ENCODE results near the gene SLC49A3.
"Not testable (repeated sequence)": the region's sequence is repeated elsewhere in the genome, so short reads cannot be mapped to it uniquely, and the experiment has no call there.

Gene SLC49A3

DNA sequence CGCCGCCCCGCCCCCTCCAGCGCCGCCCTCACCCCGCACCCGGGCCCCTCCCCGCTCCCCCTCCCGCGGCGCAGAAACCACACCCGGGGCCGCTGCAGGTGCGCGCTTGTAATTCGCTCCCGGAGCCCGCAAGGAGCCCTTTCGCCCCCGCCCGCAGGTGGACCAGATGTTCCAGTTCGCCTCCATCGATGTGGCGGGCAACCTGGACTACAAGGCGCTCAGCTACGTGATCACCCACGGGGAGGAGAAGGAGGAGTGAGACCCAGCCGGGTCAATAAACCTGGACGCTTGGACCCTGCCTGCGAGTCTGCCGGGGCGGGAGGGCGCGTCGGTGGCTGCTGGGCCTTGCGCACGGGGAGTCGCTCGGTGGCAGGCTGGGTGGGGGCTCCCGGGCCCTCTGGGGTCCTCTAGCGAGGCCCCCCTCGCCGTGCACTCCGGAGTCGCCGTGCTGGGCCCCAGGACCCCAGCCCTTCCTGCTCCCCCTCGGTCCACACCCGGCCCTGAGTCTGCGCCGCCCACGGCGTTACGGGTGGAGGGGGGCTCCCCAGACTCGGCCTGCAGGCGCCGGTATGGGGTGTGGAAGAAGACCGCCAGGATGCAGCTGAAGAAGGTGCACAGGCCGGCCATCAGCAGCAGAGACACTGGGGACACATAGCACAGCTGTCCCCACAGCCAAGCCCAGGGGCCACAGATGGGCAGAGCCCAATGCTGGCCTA is 7.1 kb downstream of the SLC49A3 start:
- no peak for DNase-seq (ENCODE audit: low read depth in 2 of 2)

DNA sequence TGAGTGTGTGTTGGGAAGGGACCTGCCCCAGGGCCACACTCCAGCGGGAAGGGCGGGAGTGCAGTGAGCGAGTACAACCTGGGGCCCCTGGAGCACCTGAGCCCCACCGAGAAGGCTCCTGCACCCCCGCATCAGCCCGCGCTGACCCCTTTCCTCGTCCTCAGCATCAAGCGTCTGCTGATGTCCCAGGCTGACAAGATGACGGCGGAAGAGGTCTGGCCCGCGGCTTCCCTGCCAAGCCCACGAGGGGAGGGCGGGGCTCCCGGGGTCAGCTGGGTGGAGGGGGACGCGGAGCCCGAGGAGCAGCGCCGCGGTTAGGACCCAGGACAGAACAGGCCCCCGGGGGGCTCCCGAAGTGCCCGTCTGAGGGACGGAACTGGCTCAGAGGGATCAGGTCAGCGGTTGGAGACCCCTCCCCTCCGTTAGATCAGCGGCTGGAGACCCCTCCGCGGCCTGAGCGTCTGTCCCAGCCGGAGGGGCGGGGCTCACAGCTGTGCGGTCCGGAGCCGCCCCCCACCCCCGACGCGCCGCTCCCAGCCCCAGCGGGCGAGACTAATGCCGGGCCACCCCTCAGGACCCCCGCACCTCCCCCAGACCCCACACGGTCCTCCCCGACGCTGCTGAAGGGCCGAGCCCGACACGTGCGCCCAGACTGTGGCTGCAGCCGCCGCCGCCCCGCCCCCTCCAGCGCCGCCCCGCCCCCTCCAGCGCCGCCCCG is 7.9 kb downstream of the SLC49A3 start:
- no peak for DNase-seq (ENCODE audit: low read depth in 2 of 2)

DNA sequence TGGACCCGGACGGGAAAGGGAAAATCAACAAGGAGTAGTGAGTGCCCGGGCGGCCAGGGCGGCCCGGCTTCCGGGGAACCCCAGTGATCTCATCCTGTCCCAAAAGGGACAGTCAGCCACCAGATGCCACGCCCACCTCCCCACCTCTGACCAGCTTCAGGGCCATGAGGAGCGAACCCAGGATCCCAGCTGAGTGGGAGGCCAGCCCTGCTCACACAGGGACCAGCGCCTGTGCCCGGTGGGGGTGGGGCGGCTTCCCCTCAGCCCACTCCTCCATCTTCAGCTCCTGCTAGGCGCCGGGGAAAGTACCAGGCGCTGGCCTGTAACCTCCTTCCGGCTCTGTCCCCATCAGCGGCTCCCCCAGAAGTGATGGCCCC is 8.4 kb downstream of the SLC49A3 start:
- no peak for DNase-seq (ENCODE audit: low read depth in 2 of 2)

DNA sequence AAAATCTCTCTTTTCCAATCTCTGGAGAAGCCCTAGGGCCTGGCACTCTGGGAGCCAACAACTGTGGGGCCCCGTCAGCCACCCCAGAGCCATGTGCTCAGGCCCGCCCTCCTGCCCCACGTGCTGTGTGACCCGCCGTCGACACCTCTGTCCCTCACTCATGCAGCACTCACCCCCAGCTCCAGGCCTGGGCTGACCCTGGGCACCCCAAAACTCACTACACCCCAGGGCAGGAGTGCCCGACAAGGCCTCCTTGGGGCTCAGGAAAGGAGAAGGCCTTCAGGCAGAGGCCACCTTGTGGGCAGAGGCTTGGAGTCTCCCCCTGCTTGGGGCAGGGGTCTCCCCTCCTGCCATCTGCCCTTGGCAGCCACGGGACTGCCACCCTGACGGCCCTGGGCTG is 8.9 kb downstream of the SLC49A3 start:
- no peak for DNase-seq (ENCODE audit: low read depth in 2 of 2)

DNA sequence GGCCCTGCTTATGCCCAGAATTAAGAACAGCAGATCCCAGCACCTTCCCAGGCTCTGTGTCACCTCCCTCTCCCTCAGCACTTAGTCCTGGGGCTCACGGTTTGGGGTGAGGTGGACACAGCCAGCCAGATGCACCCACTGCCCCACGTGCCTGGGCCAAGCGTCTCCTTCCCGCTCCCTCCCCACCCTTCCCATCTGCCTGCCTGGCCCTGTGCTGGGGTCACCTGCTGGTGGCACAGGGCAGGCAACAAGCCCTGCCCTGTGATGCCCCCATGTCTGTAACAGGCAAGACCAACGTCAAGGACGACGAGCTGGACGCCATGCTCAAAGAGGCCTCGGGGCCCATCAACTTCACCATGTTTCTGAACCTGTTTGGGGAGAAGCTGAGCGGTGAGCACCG is 9.3 kb downstream of the SLC49A3 start:
- no peak for DNase-seq (ENCODE audit: low read depth in 2 of 2)

DNA sequence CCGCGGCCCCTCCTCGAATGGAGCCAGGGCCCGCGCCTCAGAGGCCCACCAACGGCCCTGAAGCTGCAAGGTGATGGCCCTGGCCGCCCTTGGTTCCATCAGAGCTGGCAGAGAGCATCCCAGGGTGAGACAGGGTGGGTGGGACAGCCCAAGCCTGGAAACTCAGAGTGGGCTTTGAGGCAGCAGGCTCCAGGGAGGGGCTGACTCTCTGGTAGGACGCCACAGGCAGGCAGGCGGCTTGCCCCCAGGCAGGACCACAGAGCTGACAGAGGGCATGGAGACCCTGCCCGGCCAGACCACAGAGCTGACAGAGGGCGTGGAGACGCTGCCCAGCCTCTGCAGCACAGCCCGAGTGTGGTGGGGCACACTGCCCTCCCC is 9.9 kb downstream of the SLC49A3 start:
- no peak for DNase-seq (ENCODE audit: low read depth in 2 of 2)

DNA sequence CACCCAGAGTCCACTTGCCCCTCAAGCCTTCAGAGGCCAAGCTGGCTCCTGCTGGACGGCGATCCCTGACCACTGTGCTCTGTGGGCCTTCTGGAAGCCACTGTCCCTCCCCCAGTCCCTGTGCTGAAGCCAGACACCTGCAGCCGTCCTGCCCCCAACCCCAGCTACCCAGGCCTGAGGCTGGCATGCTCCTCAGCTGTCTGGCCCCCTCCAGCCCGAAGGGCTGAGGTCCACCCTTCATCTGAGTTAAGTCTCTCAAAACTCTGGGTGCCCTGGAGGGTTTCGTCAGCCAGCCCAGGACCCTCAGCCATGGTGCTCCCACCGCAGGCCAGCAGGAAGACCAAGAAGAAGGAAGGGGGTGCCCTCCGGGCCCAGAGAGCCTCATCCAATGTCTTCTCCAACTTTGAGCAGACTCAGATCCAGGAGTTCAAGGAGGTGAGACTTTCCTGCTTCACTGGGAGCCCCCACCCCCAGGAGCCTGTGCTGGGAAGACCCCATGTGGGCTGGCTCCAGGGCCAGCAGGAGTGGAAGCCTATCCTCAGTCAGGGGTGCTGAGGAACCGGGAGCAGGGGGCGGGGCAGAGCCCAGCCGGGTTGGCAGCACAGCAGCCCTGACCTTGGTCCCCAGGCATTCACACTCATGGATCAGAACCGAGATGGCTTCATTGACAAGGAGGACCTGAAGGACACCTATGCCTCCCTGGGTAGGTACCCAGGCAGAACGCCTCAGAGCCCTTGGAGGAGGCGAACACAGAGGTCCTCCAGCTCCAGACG is 10.4 kb downstream of the SLC49A3 start:
- no peak for DNase-seq (ENCODE audit: low read depth in 2 of 2)

DNA sequence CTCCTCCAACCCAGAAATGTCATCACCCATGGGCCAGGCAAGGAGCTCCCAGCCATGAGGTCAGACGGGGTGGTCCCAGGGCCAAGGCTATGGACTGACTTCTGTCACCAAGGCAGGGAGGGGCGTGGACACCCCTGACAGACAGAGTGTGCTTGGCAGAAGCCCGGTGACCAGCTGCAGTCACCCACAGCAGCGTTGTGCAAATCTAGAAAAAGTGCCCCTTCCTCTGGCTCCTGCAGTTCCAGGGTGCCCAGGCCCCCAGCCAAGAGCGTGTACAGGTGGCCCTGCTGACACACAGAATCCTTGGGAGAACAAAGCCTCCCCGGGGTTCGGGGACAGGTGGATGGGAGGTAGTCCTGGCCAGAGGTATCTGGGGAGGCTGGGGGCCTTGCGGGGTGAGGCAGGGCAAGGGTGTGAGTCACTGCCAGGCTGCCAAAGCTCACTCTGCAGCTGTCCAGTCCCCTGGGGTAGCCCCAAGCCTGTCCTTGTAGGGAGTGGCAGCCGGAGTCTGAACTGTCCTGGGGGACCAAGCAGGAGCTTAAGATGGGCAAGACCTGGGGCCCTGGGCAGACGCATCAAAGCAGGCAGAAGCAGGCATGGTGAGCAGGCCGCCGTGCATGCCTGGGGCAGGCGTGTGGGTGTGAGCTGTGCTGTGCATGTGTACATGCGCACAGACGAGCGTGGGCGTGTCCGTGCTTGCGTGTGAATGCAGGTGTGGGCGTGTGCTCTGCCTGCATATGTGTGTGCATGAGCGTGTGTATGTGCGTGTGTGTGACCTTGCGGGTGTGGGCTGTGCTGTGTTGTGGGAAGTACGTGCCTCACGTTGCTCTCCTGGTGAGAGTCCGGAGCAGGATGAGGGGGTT is 11.3 kb downstream of the SLC49A3 start:
- DNase-seq (ENCODE audit: low read depth in 2 of 2), result no peak

DNA sequence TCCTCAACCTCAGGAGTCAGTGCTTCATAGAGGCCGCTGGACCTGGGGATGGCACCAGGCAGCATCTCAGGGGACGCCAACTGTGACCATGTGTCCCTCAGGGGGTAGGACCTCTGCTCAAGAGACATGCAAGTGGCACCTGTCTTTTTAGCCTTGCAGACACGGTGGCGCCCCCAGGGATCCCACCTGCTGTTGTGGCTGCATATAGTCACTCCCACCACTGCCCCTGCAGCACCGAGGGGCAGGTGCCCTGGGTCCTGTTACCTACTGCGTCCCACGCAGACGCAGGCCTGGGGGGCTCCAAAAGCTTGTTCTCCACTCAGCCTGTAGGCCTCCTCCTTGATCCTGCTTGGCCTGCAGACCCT is 12.1 kb downstream of the SLC49A3 start:
- no peak for DNase-seq (ENCODE audit: low read depth in 2 of 2)

DNA sequence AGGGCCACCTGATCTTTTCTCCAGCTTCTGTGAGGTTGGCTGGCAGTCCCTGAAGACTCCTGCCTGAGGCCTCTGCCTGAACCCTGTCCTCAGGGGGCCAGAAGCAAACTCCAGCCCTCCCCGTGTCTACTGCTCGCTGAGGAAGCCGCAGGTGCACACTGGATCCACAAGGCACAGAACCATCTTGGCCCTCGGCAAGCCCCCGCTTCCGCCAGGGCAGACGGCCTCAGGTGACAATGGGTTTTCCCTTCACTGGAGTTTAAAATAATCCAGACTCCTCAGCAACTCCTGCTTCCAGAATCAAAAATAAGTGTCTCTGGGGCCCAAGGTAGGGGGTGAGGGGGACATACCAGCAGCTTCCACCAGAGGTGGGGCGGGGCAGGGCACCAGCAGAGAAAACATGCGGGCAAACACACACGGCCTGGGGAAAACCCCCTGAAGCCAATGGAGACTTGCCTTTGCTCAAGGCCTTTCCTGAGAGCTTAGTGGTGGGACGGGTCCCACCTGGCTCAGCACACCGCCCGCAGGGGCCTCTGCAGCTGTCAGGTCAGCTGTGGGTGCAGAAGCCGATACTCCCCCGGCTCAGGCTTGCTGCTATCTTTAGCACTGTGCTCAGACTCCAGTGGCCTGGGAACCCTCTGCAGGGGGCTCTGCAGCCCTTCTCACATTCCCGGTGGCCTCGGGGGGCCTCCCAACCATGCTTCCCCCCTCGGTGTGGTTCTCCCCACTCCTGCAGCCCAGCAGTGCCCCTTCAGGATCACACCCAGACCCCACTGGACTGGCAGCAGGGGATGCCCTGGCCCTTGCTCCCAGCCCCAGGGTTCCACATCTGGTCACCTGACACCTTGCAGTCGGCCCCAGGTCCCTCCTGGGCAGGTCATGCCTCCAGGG is 12.7 kb downstream of the SLC49A3 start:
- no peak for DNase-seq (ENCODE audit: low read depth in 2 of 2)

DNA sequence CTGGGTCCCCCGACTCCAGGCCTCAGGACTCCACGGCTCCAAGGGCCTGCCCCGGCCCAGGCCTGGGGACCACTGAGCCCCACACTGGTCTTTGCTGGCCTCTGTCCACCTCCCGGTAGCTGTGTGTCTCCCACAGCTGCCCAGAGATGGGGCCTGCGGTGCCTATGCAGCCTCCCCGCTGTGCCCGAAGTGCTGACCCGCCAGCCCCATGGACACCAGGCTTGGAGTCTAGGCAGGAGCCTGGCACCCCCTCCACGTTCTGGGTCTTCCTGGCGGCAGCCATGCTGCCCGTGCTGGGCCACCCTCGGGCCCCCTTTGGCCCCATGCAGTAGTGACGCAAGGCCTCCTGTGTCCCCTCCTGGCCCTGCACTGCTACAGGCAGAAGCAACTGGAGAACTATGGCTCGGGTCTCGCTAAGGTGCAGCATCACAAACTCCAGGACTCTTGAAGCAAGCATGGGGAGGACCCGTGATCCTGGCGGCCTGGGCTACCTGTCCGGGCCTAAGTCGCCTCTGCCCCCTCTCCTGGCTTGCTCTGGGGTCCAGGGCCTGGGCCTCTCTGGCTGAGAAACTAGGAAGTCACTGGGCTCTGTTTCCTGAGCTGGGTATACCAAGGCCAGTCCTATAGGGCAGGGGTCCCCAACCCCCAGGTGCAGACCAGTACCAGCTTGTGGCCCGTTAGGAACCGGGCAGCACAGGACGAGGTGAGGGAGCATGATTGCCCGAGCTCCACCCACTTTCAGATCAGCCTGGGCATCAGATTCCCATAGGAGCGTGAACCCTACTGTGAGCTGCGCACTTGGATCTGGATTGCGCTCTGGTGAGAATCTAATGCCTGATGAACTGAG is 13.7 kb downstream of the SLC49A3 start:
- no peak for DNase-seq (ENCODE audit: low read depth in 2 of 2)

DNA sequence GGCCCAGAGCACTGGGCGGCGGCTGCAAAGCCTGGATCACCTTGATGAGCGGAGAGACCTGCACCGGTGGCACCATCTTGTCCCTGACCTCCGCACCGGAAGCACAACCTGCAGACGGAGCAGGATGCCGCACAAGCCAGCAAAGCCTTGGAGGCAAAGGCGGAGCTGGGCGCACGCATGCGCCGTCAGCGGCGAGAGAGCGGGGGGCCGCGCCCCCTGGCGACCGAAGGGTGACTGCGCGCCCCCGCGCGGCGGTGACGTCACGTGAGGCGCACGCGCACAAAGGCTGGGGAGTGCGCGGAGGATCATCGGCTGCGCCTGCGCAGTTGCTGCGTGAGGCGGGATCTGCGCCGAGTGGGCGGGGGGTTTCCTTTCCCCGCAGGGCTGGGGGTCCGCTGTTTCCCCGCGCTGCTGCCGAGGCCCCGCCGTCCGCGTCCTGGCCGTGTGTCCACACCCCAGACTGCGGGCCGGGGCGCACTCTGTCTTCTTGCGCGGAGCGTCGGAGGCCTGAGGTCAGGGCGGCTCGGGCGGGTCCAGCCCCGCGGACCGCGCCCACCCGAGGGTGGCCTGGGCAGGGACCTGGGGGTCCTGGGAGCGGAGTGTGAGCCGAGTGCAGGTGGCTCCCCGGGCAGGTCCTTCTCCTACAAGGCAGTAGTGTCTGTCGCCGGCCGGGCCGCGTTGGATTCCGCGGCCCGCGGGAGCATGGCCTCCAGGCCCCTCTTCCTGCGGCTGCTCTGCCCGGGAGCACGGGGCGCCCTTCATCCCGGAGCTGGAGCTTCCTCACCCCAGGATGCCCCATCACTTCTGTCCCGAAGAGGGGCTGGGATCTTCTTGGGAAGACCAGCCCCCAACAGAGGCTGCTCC is 14.5 kb downstream of the SLC49A3 start, which contains the start of the genes ATP5ME and MYL5:
Gene ATP5ME (minus strand): TSS at position 105 of the 864 bp plus-strand sequence. CDS start 29 bp downstream, at position 76.
Gene MYL5 (plus strand): TSS at position 371 of the 864 bp plus-strand sequence. CDS start 3,485 bp downstream, outside the sequence.
- DNase-seq (ENCODE audit: low read depth in 2 of 2), result peak; percentile 88 to 89

DNA sequence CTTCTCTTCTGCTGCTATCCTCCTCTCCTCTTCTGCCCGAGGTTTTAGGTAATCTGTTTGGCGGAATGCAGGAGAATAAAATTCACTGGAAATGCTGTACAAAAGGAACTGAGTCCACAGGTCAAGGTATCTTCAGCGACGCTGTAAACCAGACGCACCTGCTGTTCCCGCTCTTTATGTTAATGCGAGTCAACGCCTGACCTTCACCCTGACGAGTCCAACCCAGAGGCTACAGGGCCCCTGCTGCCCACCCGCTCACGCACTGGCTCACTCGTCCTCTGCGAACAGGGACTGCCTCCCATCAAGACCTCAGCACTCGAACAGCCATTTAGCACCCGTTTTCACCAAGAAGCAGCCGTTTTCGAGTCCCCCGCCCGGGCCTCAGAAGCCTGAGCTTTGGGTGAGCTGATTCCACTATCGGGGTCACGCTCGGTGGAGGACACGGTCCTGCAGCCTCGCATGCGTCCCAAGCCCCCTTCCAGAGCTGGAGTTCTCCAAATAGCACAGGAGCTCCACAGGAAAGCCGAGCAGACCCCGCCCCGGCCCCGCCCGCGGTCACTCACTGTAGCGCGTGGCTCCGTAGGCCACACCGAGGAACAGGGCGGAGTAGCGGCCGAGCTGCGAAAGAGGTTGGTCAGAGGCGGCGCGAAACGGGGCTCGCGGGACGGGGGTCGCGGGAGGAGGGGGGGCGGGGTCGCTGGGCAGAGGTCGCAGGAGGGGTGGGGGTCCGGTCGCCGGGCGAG is 15.4 kb downstream of the SLC49A3 start:
- DNase-seq (ENCODE audit: low read depth in 2 of 2), result no peak

DNA sequence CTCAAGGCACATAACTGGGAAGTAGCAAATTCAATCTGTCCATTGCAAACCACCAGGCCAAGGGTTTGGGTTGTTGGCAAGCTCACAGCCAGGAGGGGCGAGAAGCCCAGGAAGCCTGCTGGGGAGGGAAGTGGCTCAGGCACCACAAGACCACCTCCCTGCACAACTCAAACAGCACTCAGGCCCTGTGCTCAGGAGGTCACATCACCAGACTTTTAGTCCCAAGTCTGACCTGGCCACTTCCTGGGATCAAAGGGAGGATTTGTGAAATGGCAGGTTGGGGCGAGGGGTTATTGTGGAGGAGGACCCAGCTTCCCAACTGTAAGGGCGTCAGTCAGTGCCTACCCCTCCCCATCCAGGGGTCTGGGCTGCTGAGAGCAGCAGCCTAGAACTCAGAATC is 17.2 kb downstream of the SLC49A3 start:
- DNase-seq (ENCODE audit: low read depth in 2 of 2), result no peak

DNA sequence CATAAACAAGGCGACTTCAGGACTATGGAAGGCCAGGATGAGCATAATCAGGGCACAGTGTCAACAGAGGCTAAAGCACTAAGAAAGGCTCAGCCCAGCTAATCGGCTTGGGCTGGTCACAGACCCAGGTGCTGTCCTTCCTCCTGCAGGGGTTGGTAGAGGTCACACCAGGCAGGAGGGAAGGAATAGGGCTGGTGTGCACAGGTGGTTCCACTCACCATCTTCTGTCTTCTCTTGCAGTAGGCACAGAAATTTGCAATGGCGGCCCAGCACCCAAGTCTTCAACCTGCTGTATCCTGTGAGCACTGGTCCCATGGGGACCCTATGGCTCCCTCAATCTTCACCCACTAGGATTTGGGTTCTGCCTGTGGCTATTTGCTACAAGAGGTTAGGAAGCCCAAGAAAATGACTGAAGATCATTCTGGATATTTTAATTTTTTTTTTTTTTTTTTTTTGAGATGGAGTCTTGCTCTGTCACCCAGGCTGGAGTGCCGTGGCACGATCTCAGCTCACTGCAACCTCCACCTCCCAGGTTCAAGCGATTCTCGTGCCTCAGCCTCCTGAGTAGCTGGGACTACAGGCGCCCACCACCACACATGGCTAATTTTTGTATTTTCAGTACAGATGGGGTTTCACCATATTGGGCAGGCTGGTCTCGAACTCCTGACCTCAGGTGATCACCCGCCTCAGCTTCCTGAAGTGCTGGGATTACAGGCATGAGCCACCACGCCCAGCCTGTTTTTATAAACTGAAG is 19.0 kb downstream of the SLC49A3 start:
- DNase-seq (ENCODE audit: low read depth in 2 of 2), result not testable (repeated sequence)

DNA sequence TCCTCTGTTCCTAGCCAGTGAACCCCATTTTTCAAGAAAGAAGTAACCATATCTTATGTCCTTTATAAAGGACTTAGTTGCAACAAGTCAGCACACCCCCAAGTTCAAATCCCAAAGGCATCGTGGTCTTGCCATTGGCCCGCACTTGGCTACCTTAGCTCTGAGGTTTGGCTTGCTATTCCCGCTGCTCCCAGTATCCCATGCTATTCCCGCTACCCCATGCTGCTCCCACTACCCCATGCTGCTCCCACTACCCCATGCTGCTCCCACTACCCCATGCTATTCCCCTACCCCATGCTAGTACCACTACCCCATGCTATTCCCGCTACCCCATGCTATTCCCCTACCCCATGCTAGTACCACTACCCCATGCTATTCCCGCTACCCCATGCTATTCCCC is 20.7 kb downstream of the SLC49A3 start:
- DNase-seq (ENCODE audit: low read depth in 2 of 2), result not testable (repeated sequence)

DNA sequence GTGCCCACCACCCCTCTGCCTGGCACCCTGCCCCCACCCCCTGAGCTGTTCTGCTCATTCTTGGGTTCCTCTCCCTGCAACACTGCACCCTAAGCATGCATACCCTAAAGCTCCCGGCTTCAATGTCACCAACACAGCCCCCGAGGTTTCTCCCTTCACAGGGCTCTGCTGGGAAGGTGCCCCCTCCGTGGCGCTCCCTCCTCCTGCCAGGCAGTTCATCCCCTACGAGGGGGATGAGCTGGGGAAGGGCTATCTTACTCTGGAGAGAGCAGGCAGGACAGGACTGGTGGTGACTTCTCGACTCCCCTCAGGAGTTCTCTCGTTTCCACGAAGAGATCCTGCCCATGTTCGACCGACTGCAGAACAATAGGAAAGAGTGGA is 21.4 kb downstream of the SLC49A3 start:
- DNase-seq (ENCODE audit: low read depth in 2 of 2), result no peak
